Measurements from ENCODE around the gene DCP2. TPM values are rescaled to one million over a fixed set of nuclear protein-coding genes. Genes with fewer than 3 reads are reported as not detected.
A peak's percentile ranks its signal among the peaks of the same experiment; 100 is the strongest.

DCP2 gene
- total and polyA plus RNA-seq, 10 of the 15 experiments (the other 5 are each of a cell fraction or from before 2014, with no cell fraction given) = 23.4 to 81.6 (median 47.4) TPM

- TF ChIP-seq RAD51 (IDR thresholded peaks at IDR 0.05) = no peak
Observed at GRCh38 chr5:113060408-113061025, 83.9 kb downstream of the DCP2 start (continued).

GRCh38 chr5:113061846-113062780 lies 85.5 kb downstream of the DCP2 start:
- intact Hi-C loops (cut with micrococcal nuclease; ENCODE audit: unreplicated experiment) (no loop called here), in situ Hi-C loops (cut with MboI) (no loop called here)
- H3K4me2 ChIP-seq (ENCODE audit: control insufficient read depth, insufficient read depth) = no peak overlapping the region
- no peak overlapping the region for H3K27ac ChIP-seq (ENCODE audit: control insufficient read depth, insufficient read depth)
- no peaks in the 10 kb centered on the region for H3K9me3 ChIP-seq (replicated peaks; ENCODE audit: control insufficient read depth, insufficient read depth, low read length)
- DNase-seq (ENCODE audit: low read depth, low spot score) (no peak), FAIRE-seq (no peak), ATAC-seq (no peak)
- H3K4me3 ChIP-seq = no peak overlapping the region
- SMC1A ChIA-PET (ENCODE audit: uncharacterized antibody, unreplicated experiment) = interaction anchor here (0.6 to 1.1 kb wide), 3 partner anchors 10 to 91 kb away, joined by 3 to 5 read pairs (median 3); no protein-coding TSS in a partner anchor
- H3K27me3 ChIP-seq (replicated peaks in 1 of 2; ENCODE audit: control insufficient read depth in 2 of 2, insufficient read depth in 2 of 2, low read length in 1 of 2) = no peaks in the 10 kb centered on the region; a peak in 2 of 4 replicates
- H3K4me1 ChIP-seq (ENCODE audit: control insufficient read depth, insufficient read depth, low read length) = peaks cover 8% of the 10 kb centered on the region; the same call in 1 of the 2 replicates
- POLR2A ChIA-PET = interaction anchor here (0.6 kb wide), 1 partner anchor 133 kb away, joined by 4 read pairs; no protein-coding TSS in a partner anchor
- H2AFZ ChIP-seq (ENCODE audit: control insufficient read depth, low read depth, low read length) = no peak overlapping the region
- no peak overlapping the region for H3K9ac ChIP-seq (ENCODE audit: control insufficient read depth, insufficient read depth, low read length)
- WGBS (ENCODE audit: insufficient coverage, insufficient replicate concordance, low lambda C conversion rate, missing lambda C conversion rate) = 57% methylated on average over 5 of the region's 5 CpGs
- CTCF ChIA-PET = interaction anchor here (1.0 kb wide), 1 partner anchor 11 kb away, joined by 5 read pairs; no protein-coding TSS in a partner anchor
- TF ChIP-seq PKNOX1 (IDR thresholded peaks at IDR 0.05) (no peak), RUNX3 (IDR thresholded peaks at IDR 0.05; ENCODE audit: low read length) (0 out of 2 replicates have a peak, but pooled peaks have one; percentile 33)
- no peaks in the 10 kb centered on the region for H3K36me3 ChIP-seq (ENCODE audit: control insufficient read depth in 2 of 2, insufficient read depth in 2 of 2, low read length in 1 of 2)
- H3K79me2 ChIP-seq (ENCODE audit: control insufficient read depth, insufficient read depth, low read length) = no peaks in the 10 kb centered on the region
- no peaks in the 10 kb centered on the region for H4K20me1 ChIP-seq (ENCODE audit: control insufficient read depth, insufficient read depth)
- RAD21 ChIA-PET (ENCODE audit: unreplicated experiment) = no interaction called here
- BruUV-seq (replicated peaks) = no TSS peak
